Activated CD4-positive, alpha-beta T cell treated with anti-CD3 and anti-CD28 coated beads, Interleukin-2, amount 50 U/mL, for 1 hour (primary cell): ENCODE results near the gene VAT1.

ENCODE experiments used
- DNase-seq: peaks from one replicate; pipeline ENCODE4 v3.0.0-alpha.2; 2020

The VAT1 gene

DNA sequence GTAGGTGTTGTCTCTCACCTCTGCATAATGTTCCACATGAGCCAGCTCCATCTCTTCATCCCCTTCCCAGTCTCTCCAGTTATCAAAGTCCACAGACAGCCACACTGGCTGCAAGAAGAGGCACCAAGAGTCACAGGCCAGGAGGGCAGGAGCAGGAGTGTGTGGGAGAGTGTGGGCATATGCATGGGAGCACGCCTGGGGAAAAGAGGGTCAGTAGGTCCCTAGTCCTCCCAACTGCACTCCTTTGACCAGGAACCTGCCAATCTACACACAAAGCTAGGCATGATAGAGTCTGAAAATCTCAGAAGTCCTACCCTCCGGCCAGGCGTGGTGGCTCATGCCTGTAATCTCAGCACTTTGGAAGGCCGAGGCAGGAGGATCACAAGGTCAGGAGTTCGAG is 50.6 kb downstream of the VAT1 start:
- DNase-seq, result no peak

GRCh38 chr17:42969001-42969581 is 53.1 kb downstream of the VAT1 start:
- no peak for DNase-seq

DNA sequence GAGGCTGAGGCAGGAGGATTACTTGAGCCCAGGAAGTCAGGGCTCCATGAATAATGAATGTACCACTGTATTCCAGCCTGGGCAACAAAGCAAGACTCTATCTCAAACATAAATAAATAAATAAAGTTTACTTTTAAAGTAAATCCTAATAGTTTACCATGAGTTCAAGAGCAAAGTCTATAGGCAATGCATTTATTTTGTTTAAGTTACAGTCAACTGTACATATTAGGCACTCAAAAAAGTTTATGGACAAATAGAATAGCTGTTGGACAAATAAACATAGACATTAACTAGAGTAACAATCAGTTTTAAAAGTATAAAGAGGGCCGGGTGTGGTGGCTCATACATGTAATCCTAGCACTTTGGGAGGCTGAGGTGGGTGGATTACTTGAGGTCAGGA is 54.3 kb downstream of the VAT1 start:
- no peak for DNase-seq
